ENCODE data around the gene RAB27B.
"Not testable (repeated sequence)": the region's sequence is repeated elsewhere in the genome, so short reads cannot be mapped to it uniquely, and the experiment has no call there.

RAB27B gene

DNA sequence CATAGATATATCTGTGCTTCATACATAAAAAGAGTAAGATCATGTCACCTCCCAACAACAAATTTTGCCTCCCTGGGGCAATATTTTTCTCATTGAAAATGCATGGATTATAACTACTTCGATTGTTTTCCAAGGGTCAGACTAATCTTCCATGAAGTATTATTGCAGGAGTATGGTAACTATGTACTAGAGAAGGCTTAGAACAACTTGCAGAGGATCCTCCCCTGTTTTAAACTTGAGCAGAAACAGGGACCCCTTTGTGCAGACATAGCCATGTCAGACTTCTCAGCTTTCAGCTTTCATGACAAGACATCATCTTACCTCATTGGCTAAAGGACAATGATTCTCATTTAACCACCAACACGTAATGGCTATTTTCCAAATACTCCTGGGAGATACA, 13.2 kb upstream of the RAB27B start:
- no peak for DNase-seq (ENCODE audit: low read depth, low spot score)

DNA sequence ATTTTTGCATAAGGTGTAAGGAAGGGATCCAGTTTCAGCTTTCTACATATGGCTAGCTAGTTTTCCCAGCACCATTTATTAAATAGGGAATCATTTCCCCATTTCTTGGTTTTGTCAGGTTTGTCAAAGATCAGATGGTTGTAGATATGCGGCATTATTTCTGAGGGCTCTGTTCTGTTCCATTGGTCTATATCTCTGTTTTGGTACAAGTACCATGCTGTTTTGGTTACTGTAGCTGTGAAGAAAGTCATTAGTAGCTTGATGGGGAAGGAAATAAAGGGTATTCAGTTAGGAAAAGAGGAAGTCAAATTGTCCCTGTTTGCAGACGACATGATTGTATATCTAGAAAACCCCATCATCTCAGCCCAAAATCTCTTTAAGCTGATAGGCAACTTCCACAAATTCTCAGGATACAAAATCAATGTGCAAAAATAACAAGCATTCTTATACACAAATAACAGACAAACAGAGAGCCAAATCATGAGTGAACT, 7.4 kb upstream of the RAB27B start:
- DNase-seq (ENCODE audit: low read depth, low spot score) = not testable (repeated sequence)

DNA sequence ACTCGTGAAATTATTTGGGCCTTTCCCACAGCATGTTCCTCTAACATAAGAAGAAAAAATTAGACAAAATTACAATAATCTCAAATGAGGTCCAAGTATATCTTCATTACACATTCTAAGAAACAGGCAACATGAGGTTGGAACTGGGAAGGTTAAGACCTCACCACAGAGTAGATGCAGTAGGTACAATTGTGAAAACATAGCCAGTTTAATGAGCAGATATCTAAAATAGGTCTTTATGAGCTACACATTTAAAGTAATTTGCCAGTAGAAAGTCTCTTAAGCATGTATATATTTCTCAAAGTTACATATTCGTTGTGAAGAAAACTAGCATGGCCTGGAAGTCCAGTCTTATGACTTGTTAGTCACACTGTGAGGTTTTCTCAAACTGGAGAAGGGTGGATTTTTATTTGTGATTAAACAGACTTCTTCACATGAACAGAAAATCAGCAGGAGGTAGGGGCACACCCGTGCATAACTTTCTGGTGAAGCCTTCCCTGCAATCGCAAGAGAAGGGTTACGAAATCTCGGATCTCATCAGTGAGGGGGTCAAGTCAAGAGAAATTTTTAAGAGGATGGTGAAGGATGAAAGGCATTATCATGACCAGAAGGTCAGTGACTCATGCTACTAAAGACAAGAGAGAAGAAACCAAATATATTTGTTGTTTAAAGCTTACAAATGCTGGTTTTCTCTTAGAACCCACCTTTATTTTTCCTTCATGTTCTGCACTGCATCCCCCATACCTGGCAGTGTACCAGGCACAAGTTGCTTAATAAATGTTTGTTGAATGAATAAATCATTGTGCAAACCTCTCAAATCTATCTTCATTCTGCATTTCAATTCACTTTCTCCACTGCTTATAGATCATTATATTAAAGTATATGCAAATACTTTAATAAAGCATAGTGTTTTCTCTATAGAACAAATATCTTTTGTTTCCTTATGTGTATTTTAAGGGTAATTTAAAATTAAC, 5.1 kb upstream of the RAB27B start:
- DNase-seq (ENCODE audit: low read depth, low spot score) = no peak

DNA sequence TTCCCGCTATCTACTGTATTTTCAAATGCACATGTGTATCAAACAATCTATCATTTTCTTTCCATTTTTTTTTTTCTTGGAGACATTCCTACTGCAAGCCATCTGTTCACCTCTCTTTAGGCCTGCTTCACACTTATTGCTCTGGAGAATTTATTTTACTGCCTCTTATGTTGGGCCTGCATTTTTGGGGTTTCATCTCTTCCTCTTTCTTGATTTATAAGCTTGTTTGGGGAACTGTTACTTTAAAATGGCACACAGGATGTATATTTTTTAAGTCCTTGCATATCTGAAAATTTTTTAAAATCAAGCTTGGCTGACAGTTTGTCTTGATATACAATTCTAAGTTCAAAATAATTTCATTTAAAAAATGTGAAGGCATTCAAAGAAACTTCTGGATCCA, 3.5 kb upstream of the RAB27B start:
- no peak for DNase-seq (ENCODE audit: low read depth, low spot score)

DNA sequence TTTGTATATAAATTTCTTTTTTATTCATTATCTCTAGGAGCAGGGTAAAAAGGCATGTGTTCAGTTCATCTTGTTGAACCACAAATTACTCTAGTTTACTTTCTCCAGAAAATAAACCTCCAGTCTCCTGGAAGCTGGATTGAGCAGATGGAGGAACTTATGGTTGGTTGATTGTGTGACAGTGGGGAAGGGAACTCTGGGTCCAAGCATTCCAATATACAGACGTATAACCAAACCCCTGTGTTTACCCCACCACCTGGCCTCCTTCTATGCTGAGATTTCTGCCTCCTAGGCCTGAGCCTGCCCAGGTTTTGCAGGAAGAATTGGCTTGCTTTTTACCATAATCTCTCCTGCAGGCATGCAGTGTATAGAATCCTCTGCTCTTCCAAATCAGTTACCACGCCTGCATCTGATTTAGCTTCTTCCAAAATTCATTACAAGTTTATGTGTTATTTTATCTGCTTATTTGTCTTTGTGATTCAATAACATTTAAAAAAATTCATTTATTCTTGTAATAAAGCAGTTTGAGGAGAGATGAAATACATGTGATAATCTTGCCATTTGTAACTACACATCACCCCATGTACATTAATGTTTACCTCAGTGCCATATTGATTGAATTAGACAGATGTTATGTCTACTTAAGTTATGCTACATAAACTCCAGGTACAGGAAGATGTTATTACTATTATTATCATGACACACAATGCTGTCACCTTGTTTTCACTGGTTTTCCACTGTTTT, 2.5 kb upstream of the RAB27B start:
- no peak for DNase-seq (ENCODE audit: low read depth, low spot score)

DNA sequence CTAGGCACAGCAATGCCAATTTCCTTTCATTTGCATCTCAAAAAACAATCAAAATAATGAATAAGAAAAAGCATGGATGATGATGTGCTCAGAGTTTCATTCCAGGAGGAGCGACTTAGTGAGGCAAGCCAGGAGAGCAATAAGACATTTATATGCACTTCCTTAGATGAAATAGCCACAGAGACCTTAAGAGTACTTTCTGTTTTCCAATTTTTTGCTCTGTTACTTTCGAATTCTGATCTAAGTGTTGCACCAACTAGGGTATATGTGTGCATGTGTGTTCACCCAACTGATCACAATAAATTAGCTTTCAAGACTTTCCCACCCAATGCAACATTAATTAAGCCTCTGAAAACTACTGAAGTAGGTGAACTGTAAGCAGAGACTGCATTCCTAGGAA, 709 bp downstream of the RAB27B start:
- DNase-seq (ENCODE audit: low read depth, low spot score) = no peak

DNA sequence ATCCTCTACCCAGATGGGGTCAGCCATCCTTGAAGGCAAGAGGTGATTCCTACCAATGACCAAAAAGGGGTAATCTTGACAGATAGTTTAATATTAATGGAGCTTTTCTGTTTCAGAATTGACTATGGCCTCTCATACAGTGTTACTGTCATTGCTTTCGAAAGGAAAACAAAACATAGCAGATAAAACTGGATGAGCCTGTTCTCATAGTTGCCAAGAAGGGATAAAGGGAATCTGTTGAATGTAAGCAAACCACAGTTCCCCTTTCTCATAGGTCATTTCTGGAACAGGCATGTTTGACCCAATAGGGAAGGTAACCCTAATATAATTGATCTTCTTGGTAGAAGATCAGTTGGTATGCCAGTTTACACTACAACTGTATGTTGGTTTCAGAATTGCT, 1.6 kb downstream of the RAB27B start:
- DNase-seq (ENCODE audit: low read depth, low spot score) = no peak

DNA sequence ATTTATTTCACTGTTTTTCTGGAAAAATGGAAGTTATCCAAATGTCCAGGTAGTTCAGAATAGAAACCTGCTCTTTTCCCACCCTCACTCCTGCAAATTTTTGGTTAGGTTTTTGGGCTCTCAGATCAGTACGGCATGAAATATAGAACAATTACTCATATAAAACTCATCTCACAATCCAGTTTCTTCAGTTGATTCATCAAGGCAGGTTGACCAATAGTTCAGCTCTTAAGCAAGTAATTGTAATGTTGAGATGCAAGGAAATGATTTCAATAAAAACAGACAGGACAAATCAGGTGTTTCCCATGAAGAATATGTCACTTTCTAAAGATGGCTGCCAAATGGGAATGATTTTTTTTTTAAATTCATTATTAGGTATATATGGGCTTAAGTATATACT, 2.0 kb downstream of the RAB27B start:
- DNase-seq (ENCODE audit: low read depth, low spot score) = no peak

DNA sequence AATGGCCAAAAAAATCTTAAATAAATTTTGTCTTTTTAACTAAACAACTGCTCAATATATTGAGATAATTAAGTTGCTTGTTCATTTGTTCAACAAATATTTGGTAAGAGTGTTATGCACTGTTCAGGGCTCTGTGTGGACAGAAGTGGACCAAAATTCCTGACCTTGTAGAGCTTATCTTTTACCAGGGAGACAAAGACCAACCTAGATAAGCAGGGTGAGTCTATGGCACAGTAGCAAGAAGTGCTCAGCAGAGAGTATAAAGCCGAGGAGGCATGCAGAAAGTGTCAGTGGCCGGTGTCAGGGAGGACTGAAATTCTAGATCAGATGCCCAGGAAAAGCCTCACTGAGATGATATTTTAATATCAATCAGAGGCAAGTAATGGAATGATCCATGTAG, 2.6 kb downstream of the RAB27B start:
- no peak for DNase-seq (ENCODE audit: low read depth, low spot score)

DNA sequence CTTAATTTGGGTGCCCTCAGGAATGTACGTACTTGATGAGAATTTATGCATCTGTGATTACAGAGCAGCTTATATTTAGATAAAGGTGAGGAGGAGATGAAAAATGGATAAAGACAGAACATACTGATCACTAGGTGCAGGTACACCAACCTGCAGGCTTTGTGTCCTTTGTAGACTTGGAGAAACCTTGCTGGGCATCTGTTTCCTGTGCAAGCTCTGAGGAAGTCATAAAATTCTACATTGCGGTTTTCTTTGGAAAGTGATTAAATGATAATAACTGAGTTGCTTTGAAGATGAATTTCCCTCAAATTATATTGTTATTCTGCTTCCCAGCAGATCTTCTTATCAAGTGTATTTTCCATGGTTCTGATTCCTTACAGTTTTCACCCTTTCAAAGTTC, 7.7 kb downstream of the RAB27B start:
- no peak for DNase-seq (ENCODE audit: low read depth, low spot score)

DNA sequence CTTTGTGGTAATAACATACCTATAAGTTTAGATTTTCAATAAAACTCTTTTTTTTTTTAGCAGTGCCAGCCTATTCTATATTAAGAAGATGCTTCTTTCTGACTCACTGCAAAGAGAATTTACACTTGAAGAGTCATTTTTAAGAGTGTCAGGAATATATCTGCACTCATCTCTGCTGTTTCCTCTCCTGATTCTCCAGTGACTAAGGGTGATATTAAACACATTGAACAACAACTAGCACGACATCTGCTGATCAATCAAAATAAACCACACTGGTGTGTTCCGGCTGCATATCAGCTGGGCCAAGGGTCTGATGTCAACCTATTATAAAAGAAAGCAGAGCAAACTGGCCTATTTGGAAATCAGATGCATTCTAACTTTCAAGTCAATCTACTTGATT, 15.0 kb downstream of the RAB27B start:
- DNase-seq (ENCODE audit: low read depth, low spot score) = no peak

DNA sequence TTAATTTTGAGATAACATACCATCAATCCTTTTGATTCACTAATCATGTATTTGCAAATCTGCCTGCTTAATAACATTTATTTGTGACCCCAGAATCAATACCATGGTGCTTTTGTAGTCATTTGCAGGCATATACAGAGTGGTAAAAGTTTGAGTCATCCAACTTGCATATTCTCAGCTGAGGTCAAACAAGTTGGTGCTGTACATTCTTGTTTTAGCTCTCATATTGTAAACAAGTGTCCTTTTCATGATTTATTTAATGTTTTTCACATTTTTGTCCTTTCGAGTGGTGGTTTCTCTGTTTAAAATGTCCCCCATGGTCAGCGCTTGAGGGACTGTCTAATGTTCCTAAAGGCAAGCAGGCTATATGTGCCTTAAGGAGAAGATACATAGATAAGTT, 17.5 kb downstream of the RAB27B start:
- no peak for DNase-seq (ENCODE audit: low read depth, low spot score)

DNA sequence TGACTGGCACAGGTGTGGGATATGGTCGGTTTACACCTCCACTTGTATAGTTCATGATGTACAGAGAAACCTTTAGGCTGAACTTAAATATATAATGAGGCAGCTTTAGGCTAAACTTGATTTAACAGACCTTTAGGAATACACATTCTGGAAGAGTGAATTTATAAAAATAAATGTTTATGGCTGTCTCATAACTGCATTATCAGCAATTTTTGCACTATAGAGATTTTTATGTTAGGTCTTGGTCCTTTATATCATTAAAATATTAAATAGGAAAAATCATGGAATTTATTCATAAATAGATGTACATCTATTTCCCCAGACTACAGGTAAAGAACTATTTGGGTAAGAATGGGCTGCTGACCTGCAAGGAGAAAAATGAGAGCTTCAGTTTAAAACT, 19.8 kb downstream of the RAB27B start:
- DNase-seq (ENCODE audit: low read depth, low spot score) = no peak

DNA sequence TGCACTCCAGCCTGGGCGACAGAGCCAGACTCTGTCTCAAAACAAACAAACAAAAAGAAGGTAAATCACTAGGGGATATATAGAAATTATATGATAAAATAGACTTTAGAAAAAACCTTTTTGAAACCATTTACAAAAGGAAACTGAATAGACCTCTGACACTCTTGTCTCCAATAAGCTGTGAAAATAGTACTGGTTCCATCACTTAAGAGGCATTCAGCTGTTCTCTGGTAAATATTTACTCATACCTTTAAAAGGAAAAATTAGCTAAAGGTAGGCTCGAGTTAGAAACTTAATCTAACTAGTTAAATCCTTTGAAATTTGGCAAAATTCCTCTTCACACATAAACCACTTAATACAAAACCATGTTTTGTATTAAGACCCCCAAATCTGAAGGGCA, 21.4 kb downstream of the RAB27B start:
- DNase-seq (ENCODE audit: low read depth, low spot score) = no peak

DNA sequence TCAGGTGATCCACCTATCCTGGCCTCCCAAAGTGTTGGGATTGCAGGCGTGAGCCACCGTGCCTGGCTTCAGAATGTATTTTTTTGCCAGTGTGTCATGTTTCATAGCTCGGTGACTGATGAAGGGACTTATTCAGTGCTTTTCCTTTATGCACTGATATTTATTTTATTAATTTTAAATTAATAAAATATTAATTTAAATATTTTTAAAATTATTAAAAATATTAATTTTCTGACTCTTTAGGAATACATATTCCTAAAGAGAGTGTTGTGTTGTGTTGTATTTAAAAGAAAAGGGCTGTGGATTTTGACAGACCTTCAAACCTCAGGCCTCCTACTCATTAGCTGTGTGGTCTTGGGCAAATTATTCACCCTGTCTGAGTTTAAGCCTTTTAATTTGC, 22.3 kb downstream of the RAB27B start:
- no peak for DNase-seq (ENCODE audit: low read depth, low spot score)

DNA sequence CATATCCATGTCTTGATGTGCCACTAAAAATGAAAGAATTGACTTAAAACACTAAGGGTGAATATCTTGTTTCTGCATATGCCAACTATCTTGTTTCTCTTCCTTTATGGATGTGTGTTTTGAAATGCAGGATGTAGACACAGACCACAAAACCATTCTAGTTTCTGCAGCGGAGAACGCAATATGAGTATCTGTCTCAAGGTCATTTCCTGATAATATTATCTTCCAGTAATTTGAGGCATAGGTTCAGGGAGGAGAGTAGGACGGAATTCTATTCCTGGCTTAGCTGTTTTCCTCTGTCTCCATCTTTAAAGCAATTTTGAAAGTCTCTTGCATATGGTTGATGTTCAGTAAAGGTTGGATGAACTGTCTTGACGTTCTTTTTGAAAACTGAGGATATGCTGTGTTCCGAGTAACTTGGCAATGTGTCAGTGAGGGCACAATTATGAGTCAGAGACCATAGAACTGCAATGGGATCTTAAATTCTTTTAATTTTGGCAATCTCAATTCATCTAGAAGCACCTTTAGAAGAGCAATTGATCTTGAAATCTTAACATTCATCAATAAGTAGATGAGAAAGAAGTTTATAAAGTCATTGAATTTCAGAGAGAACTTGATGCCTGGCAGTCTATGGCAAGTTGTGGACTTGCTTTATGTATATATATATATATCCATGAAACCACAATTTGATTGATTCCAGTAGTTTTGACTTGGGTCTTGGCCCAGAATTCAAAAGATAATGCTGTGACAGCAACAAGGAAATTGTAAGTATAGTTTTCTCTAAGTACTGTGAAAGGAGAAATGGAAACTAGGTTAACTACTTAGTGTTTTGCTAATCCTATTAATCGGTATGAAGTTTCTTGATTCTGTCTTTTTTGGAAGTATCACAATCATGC, 24.8 kb downstream of the RAB27B start:
- no peak for DNase-seq (ENCODE audit: low read depth, low spot score)

DNA sequence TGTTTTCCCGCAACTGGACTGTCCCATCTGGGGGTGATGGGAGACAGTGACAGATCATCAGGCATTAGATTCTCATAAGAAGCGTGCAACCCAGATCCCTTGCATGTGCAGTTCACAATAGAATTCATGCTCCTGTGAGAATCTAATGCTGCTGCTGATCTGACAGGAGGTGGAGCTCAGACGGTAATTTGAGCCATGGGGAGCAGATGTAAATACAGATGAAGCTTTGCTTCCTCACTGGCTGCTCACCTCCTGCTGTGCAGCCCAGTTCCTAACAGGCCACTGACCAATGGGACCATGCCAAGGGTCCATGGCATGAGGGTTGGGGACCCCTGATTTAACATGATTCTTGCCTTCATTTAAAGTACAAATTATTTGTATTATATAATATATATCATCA, 26.8 kb downstream of the RAB27B start:
- DNase-seq (ENCODE audit: low read depth, low spot score) = not testable (repeated sequence)

DNA sequence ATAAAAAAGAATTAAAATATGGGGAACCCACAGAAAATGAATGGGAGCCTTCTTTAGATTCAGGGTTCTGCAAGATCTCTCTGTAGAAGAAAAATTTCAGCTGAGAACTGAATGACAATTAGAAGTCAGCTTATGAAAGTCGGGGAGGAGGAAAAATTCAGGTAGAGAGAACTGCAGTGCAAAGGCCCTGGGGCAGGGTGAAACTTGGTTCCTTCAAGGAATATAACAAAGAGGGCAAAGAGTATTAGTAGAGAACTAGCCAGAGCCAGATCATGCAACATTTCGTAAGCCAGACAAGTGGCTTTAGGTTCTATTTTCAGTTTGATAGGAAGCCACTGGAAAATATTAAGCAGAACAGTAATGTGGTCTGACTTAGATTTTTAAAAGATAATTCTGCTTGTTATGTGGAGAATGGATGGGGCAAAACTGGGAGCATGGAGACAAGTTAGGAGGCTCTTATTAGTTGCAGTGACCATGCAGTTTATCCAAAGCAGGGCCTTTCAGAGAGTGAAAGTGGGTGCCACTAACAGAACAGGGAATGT, 27.9 kb downstream of the RAB27B start:
- no peak for DNase-seq (ENCODE audit: low read depth, low spot score)

DNA sequence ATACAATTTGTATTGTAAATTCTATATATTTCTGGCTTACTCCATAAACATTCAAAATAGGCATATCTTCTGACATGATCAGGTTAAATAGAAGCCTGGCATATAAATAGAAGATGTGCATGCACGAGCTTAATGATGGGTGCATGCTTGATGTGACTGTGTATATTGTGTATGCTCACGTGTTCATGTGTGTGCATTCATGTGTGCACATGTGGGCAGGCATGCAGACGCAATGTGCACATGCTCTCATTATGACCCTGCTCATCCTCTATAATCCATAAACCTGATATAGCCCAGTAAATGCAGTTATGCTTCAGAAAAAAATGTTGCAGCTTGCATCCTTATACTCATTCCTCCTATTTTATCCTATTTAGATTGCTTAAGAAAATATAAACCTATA, 29.2 kb downstream of the RAB27B start:
- DNase-seq (ENCODE audit: low read depth, low spot score) = no peak

DNA sequence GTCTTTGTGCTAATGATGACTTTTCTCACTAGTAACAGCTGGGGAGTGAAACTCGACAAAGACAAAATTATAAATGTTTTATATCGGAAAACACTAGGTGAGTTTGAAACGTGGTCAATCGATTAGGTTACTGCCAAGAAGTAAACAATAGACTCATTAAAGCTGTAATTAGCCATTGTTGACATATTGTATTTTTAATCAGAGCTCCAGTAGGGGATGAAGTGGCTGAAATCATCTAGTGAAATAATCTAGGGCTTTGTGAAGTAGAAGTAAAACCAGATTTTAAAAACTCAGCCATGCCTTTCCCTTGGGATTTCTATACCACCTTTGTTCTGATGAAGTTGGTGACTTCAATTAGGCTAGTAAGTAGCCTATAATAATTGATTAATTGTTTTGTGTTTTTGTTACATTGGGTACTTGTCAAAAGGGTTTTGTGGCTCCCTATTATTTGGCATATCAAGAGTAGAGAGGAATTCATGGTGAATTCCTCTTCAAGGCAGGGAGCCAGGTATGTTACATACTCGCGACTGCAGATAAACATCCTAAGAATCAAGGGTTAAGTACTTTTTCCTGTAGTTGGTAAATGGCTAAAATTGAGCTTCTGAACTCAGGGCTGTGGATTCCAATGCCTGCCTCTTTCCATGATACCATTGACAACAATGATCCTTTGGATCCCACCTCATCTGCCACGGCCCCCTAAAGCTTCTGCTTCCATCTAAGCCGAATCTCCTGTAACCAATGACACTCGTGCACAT, 31.6 kb downstream of the RAB27B start:
- DNase-seq (ENCODE audit: low read depth, low spot score) = no peak

DNA sequence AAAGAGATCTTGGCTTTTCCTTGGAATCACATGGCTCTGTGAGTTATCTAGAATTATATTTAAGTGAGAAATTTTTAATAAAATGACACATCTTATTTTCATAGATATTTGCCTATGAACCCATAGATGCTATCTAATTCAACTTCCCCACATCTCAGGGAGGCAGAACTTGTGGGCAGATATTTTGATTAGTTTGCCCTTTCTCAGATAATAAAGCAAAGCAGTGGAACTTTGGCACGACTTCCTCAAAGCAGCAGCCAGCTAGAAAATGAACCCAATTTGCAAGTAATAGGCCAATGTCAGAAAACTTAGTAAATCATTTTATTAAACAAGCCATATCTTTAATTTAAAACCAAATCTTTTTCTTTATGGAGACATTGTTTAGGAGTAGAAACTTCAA, 32.7 kb downstream of the RAB27B start:
- DNase-seq (ENCODE audit: low read depth, low spot score) = no peak

All from iPS DF 19.7 (cell line).